ENCODE measurements around the gene FCRL3.
"Not testable (repeated sequence)": the region's sequence is repeated elsewhere in the genome, so short reads cannot be mapped to it uniquely, and the experiment has no call there.

FCRL3 gene

GRCh38 chr1:157700732-157701131, at the start of gene FCRL3:
Gene FCRL3 (minus strand): TSS chr1:157700769. CDS start chr1:157700489, 280 bp downstream.
- no peak for DNase-seq (ENCODE audit: low read depth in 3 of 3)

- DNase-seq (ENCODE audit: low read depth in 3 of 3): no peak
Measured at GRCh38 chr1:157748262-157748817, 47.8 kb upstream of the FCRL3 start.

- DNase-seq (ENCODE audit: low read depth in 3 of 3): no peak
Measured at GRCh38 chr1:157739229-157739901, 38.8 kb upstream of the FCRL3 start.

GRCh38 chr1:157735991-157736390, 35.4 kb upstream of the FCRL3 start:
- not testable (repeated sequence) for DNase-seq (ENCODE audit: low read depth in 3 of 3)

- DNase-seq (ENCODE audit: low read depth in 3 of 3): no peak
Measured at GRCh38 chr1:157734321-157734720, 33.8 kb upstream of the FCRL3 start.

- DNase-seq (ENCODE audit: low read depth in 3 of 3): no peak
Measured at GRCh38 chr1:157732755-157733154, 32.2 kb upstream of the FCRL3 start.

- DNase-seq (ENCODE audit: low read depth in 3 of 3): no peak
Measured at GRCh38 chr1:157725221-157725577, 24.6 kb upstream of the FCRL3 start.

GRCh38 chr1:157724537-157725220, 24.1 kb upstream of the FCRL3 start:
- no peak for DNase-seq (ENCODE audit: low read depth in 3 of 3)

GRCh38 chr1:157723157-157723556, 22.6 kb upstream of the FCRL3 start:
- DNase-seq (ENCODE audit: low read depth in 3 of 3): no peak

- no peak for DNase-seq (ENCODE audit: low read depth in 3 of 3)
Measured at GRCh38 chr1:157721985-157722384, 21.4 kb upstream of the FCRL3 start.

GRCh38 chr1:157715736-157716135, 15.2 kb upstream of the FCRL3 start:
- DNase-seq (ENCODE audit: low read depth in 3 of 3): no peak

GRCh38 chr1:157711802-157712201, 11.2 kb upstream of the FCRL3 start:
- no peak for DNase-seq (ENCODE audit: low read depth in 3 of 3)

- no peak for DNase-seq (ENCODE audit: low read depth in 3 of 3)
Measured at GRCh38 chr1:157704878-157705277, 4.3 kb upstream of the FCRL3 start.

GRCh38 chr1:157703981-157704380, 3.4 kb upstream of the FCRL3 start:
- DNase-seq (ENCODE audit: low read depth in 3 of 3): no peak

GRCh38 chr1:157702308-157702825, 1.8 kb upstream of the FCRL3 start:
- DNase-seq (ENCODE audit: low read depth in 3 of 3): no peak

- no peak for DNase-seq (ENCODE audit: low read depth in 3 of 3)
Measured at GRCh38 chr1:157700305-157700704, 264 bp downstream of the FCRL3 start.

GRCh38 chr1:157697781-157698569, 2.6 kb downstream of the FCRL3 start:
- no peak for DNase-seq (ENCODE audit: low read depth in 3 of 3)

GRCh38 chr1:157696966-157697628, 3.5 kb downstream of the FCRL3 start:
- no peak for DNase-seq (ENCODE audit: low read depth in 3 of 3)

GRCh38 chr1:157695417-157695816, 5.2 kb downstream of the FCRL3 start:
- no peak for DNase-seq (ENCODE audit: low read depth in 3 of 3)

- DNase-seq (ENCODE audit: low read depth in 3 of 3): no peak
Measured at GRCh38 chr1:157691285-157691920, 9.2 kb downstream of the FCRL3 start.
